Stimulated activated CD4-positive, alpha-beta T cell treated with anti-CD3 and anti-CD28 coated beads, Interleukin-2, amount 100 ng/mL, for 48 hours (primary cell): Measurements from ENCODE around the gene MMP25.
"Not testable (repeated sequence)": the region's sequence is repeated elsewhere in the genome, so short reads cannot be mapped to it uniquely, and the experiment has no call there.

Source experiments
- DNase-seq, 2 donors: peaks; one replicate each; pipeline ENCODE4 v3.0.0-alpha.2; 2020

The MMP25 gene

DNA sequence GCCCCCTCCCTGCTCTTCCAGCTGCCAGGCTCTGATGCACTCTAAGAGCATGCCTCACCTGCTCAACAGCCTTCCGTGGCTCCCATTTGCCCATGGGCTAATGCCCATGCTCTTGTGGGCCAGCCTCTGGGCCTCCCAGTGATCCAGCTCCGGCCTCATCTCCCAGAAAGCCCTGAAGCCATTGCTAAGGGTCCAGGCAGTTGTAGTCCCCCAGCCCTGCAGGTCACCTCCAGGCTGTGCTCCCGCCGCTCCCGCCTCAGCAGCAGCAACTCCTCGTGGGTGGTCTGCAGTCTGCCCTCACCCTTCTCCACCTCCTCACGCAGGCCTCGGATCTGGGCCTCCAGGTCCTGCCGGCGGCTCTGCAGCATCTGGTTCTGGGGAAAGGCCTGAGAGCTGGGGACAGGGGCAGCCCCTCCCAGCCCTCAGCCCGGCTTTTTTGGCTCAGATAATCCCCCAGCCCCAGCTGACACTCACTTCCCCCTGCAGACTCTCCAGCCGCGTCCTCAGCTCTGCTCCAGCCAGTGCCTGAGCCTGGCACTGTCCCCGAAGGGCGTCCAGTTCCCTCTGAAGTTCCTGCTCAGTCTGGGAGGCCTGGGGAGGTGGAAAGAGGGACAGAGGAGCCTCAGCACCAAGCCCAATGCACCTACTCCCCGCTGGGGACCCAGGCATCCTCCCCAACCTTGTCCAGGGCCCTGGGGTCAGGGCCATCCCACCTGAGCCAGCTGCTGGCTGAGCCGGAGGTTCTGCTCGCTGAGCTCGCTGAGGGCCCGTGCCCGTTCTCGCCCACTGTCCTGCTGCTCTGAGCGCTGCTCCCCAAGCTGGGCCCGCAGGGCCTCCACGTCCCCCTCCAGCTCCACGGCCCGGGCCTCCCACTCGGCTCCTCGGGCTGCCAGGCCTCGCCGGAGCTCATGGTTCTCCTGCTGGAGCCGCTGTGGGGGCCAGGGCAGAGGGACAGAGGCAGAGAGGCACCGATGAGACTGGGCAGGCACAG lies 15.8 kb upstream of the MMP25 start:
- no peak for DNase-seq

DNA sequence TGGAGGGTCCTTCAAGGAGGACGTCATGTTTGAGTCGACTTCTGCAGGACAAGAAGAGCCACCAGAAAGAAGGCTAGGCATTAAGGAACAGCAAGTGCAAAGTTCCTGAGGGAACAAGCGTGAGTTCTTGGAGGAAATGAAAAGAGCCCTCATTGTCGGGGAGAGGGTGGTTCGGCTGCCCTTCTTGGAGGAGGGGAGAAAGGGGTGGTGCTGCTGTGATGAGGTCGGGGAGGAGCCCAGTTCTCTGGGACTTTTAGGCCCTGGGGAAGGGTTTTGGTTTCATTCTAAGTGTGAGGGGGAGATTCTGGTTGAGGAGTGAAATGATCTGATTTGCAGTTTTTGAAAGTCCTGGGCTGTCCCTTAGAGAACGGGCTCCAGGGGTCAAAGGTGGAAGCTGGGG lies 13.7 kb upstream of the MMP25 start:
- no peak for DNase-seq

DNA sequence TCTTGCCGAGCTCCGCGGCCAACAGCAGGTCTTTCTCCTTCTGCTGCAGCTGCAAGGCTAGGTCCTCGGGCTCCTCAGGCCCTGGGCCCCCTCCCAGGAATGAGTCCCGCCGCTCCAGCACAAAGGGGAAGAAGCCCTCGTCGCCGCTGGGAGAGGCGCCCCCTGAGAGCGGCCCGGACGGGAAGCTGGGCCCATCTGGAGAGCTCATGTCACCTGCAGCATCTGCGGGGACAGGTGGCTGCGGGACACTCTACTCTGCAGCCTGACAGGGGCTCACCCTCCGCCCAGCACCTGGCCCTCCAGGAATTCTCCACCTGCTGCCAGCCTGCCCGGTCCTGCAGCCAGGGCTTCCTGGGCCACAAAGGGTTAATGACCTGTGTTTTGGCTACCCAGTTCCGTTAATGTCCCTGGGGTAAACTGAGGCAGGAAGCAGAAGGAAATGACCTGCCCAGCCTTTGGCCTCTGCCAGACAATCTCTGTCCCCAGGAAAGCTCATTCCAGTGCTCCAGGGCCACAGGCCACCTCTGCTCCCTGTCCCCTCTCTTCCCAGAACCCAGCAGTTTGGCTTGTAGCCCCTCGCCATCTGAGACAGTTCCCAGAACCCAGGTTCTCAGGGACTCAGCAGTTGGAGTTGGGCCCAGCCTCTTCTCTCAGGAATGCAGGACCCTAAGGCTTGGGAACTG lies 10.9 kb upstream of the MMP25 start:
- no peak for DNase-seq

DNA sequence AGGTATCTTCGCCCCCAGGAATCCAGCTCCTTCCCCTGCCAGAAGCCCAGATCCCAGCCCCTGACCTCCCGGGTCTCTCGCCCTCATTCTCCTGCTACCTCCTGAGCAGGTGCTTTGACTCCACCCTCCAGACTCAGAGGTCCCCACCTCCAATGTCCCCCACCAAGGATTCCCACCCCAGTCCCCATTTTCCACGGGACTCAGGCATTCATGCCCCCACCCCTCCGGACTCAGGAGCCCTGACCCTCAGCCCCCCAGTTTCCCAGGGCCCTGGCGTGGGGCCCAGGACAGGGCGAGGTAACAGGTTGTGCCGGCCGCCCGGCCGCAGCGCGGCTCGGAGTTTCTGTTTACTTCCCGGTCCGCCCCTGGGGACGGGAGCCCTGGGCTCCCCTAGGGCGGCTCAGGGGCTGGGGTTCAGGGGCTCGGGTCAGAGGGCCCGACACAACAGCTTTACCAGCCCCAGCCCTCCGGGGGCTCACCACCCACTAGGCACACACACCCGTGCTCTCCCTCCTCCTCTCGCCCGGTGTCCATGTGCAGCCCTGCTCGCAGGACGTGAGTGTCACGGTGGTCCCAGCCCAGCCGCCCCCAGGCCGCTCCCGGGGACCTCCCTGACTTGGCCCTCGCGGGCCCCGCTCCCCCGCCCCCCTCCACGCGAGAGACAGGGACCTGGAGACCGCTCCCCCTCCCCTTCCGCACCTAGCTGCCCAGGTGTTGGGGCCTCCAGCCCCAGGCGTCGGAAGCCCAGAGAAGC lies 10.2 kb upstream of the MMP25 start:
- DNase-seq = no peak

DNA sequence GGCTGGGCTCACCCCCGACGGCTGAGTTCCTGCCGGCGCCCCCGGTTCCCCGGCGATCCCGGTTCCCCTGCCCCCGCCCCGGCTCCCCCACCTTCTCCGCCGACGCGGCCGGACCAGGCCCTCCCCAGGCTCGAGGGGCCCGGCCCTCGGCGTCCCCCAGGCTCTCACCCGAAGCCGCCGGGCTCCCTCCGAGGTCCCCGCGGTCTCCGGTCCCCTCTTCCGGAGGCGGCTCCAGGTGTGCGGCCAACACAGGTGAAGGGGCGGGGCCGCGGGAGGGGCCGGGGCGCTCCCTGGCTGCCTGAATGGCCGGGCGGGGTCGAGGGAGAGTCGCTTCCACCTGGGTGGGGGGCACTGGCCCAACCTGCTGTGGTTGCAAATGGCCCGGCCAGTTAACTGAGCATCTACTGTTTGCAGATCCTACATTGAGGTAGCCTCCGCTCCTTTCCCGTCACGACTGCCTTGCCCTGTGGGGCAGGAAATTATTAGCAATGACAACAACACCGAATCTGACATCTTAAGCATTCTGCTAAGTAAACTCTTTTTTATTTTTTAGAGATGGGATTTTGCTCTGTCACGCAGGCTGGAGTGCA lies 9.5 kb upstream of the MMP25 start, which contains the start of gene BICDL2:
BICDL2 (minus strand) TSS at position 219 of the 590 bp plus-strand sequence. CDS start 1,448 bp downstream, outside the sequence.
- DNase-seq = no peak

- no peak for DNase-seq
These were observed 8.1 kb upstream of the MMP25 start for GRCh38 chr16:3038256-3038655.

DNA sequence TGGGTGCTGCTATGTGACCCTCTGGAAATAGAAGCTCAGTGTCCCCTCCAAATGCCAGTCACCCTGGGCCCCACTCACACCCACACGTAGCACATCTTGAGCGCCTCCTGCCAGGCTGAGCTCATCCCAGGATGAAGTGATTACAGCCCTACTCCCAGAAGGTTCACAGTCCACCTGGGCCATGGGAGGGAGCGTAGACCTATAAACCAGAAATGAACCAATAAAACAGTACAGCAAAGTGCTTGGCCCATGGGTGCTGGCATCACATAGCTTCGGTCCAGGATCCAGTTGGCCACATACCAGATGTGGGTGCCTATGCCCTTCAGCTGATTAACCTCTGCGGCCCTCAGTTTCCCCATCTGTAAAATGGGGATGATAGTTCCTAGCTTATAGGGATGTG lies 7.5 kb upstream of the MMP25 start:
- no peak for DNase-seq

GRCh38 chr16:3042376-3042775 lies 4.0 kb upstream of the MMP25 start:
- no peak for DNase-seq

- no peak for DNase-seq
These were observed 1.7 kb upstream of the MMP25 start for GRCh38 chr16:3044708-3045107.

DNA sequence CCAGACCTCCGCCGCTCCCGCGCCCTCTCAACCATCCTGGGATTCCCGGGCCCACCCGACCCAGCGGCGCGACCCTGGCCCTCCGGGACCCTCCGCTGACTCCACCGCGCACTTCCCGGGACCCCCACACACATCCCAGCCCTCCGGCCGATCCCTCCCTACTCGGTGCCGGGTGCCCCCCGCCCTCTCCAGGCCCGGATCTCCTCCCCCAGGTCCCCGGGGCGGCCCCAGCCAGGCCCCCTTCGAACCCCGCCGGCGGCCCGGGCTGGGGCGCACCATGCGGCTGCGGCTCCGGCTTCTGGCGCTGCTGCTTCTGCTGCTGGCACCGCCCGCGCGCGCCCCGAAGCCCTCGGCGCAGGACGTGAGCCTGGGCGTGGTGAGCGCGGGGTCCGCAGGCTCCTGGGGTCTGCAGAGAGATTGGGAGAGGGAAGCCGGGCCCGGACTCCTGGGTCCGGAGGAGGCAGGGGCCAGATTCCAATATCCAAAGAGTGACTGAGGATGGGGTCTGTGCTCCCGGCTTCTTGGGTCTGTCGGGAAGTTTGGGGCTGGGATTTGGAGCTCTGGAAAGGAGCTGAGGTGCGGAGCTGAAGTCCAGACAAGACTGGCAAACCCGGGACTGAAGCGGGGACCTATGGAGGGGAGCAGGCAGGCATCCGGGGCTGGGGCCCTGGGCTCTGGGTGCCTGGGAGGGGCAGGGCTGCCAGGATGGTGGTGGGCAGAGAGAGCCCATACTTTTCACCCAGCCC lies 453 bp downstream of the MMP25 start:
- no peak for DNase-seq

DNA sequence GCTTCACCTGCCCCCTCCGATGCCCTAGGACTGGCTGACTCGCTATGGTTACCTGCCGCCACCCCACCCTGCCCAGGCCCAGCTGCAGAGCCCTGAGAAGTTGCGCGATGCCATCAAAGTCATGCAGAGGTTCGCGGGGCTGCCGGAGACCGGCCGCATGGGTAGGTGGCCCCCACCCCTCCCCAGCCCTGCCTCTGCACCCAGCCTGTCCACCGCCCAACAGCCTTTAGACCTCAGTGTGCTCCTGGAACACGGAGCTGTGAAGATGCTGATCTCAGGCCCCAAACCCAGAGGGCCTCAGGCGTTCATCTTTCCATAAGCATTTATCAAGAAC lies 993 bp downstream of the MMP25 start:
- DNase-seq = no peak

- no peak for DNase-seq
These were observed 3.6 kb downstream of the MMP25 start for GRCh38 chr16:3049921-3050481.

DNA sequence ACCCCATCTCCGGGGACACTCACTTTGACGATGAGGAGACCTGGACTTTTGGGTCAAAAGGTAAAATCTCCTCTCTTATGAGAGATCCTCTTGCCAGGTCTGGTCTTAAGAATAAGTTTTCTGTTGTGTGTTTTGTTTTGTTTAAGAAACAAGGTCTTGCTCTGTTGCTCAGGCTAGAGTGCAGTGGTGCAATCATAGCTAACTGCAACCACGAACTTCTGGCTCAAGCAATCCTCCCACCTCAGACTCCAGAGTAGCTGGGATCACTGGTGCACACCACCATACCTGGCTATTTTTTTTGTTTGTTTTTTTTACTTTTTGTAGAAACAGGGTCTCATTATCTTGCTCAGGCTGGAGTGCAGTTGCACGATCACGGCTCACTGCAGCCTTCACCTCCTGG lies 4.1 kb downstream of the MMP25 start:
- no peak for DNase-seq

DNA sequence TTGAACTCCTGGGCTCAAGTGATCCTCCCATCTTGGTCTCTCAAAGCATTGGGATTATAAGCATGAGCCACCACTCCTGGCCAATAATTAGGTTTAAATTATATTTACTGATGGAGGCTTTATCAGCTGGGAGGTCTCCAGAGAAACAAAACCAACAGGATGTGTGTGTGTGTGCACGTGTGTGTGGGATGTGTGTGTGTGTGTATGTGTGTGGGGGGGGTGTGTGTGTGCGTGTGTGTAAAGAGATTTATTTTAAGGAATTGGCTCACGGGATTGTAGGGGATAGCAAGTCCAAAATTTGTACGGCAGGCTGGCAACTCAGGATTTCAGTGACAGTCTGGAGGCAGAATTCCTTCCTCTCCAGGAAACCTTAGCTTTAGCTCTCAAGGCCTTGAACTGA lies 4.6 kb downstream of the MMP25 start:
- no peak for DNase-seq

GRCh38 chr16:3051494-3051893 lies 5.1 kb downstream of the MMP25 start:
- DNase-seq = no peak

DNA sequence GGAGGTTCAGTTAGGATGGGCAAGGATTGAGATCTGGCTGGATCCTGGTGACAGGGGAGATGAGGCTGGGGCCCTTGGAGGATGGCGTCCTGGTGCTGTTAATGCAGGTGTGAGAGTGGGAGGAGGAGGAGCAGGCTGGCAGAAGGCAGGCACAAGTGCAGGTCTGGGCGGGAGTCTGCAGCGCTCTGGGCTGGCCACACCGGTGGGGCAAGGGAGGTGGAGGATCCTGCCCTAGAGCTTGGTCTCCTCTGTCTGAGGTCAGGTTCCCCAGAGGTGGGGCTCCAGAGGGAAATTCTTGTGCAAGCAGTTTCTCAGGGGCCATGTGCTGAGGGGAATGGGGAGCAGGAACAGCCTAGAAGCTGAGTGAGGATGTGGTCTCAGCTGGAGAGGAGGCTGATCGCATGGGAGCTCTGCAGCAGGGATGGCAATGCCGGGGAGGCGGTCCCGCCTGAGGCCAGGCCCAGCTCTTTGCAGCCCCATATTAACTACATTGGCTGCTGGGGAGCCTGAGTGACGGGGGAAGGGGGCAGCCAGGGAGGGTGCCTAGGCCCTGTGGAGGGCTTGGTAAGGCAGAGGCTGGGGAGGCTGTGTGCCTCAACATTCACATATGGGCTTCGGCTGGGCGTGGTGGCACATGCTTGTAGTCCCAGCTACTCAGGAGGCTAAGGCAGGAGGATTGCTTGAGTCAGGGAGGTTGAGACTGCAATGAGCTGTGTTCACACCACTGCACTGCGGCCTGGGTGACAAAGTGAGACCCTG lies 6.4 kb downstream of the MMP25 start:
- DNase-seq = not testable (repeated sequence)

- not testable (repeated sequence) for DNase-seq
These were observed 7.0 kb downstream of the MMP25 start for GRCh38 chr16:3053330-3053710.

DNA sequence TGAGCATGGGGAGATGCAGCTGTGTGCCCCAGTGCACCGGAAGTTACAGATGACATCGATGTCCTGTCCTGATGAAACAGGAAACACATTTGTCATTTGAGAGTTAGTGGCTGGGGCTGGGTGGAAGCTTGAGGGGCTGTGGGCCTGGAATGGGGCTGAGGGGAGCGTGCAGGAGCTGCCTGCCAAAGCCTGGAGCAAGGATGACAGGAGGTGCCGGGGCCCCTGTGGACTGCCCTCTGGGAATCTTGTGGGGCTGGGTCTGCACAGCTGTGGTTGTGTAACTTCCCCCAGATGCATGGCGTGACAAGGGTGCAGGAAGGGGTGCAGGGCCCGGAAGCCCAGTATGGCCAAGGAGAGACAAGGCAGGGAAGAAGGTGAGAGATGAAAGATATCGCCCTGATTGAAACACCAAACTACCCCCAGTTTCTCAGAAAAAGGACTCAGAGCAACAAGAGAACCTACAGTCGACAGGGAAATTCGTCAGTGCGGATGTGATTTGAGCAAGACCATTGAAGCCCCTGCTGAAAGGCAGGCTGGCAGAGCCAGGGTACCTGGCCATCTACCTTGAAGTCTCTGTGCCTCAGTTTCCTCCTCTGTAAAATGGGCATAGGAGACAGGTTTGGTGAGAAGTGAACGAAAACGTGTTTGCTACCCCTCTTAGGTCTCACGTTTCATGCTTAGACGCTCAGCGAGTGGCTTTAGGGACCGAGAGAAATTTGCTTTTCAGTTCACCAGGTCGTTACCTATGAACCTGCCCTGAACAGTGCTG lies 8.8 kb downstream of the MMP25 start:
- no peak for DNase-seq

DNA sequence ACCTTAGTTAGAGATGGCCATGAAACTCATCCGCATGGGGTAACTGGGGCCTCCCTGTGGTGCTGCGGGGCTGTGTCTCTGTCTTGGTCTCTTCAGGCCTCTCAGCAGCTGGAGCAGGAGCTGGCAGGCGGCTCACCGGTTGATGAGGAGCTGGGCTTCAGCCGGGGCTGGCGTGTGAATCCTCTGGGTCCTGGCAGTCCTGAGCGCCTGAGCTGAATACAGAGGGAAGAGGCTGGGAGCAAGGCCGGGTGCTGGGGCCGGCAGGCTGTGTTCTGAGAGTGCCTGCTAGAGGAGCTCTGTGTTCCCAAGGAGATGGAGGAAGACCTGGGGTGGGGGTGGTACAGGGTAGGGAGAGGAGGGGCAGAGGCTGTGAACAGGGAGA lies 9.4 kb downstream of the MMP25 start:
- DNase-seq = not testable (repeated sequence)
